GM12878 (cell line): ENCODE data around the gene NAALAD2. TPM values are rescaled to one million over a fixed set of nuclear protein-coding genes. Genes with fewer than 3 reads are reported as not detected.

Experiments used
- ATF3 ChIP-seq: IDR thresholded peaks from 2 replicates; pipeline ENCODE4 v1.6.1; 2011; ENCODE audit warnings: low read depth, mild to moderate bottlenecking, low read length, moderate library complexity, borderline replicate concordance; ENCODE audit errors: extremely low read depth
- BMI1 ChIP-seq: fragments of 450-650 bp; IDR thresholded peaks from 2 replicates; pipeline ENCODE4 v1.6.1; 2016; ENCODE audit warnings: mild to moderate bottlenecking, moderate library complexity, borderline replicate concordance
- BRCA1 ChIP-seq: IDR thresholded peaks from 2 replicates; pipeline ENCODE4 v1.6.1; 2011; ENCODE audit warnings: low read depth, low read length, improper control_type of control experiment
- CBFB ChIP-seq: IDR thresholded peaks from 2 replicates; pipeline ENCODE4 v1.6.1; 2016; ENCODE audit warnings: antibody characterized with exemption, low read depth
- CBX3 ChIP-seq: fragments of 200-600 bp; sonication (generic); IDR thresholded peaks from 2 replicates; pipeline ENCODE4 v1.6.1; 2016; ENCODE audit warnings: low read depth, borderline replicate concordance
- CHD4 ChIP-seq: fragments of 200-600 bp; sonication (generic); IDR thresholded peaks from 2 replicates; pipeline ENCODE4 v1.6.1; 2016; ENCODE audit warnings: mild to moderate bottlenecking
- DPF2 ChIP-seq: fragments of 450-650 bp; IDR thresholded peaks from 2 replicates; pipeline ENCODE4 v1.6.1; 2017; ENCODE audit warnings: mild to moderate bottlenecking
- E2F8 ChIP-seq: fragments of 450-650 bp; IDR thresholded peaks from 2 replicates; pipeline ENCODE4 v1.6.1; 2018; ENCODE audit warnings: mild to moderate bottlenecking, low read depth, moderate library complexity; ENCODE audit not compliant: partially characterized antibody
- EGR1 ChIP-seq, 2 experiments: IDR thresholded peaks; 1 replicate in 1 of 2; 2 replicates in 1 of 2; pipeline ENCODE4 v1.6.1; 2011 to 2012; ENCODE audit warnings: low read depth in 2 of 2, low read length in 2 of 2, borderline replicate concordance in 1 of 2, mild to moderate bottlenecking in 1 of 2, moderate library complexity in 1 of 2
- EZH2 ChIP-seq: IDR thresholded peaks from 2 replicates; pipeline ENCODE4 v1.6.1; 2012; ENCODE audit warnings: low read depth, mild to moderate bottlenecking, control low read depth, inconsistent platforms, low read length, borderline replicate concordance; ENCODE audit not compliant: control insufficient read depth
- FOXM1 ChIP-seq: IDR thresholded peaks from 2 replicates; pipeline ENCODE4 v1.6.1; 2012; ENCODE audit warnings: low read depth, mild to moderate bottlenecking, inconsistent platforms, low read length, moderate library complexity
- NFXL1 ChIP-seq: fragments of 450-650 bp; IDR thresholded peaks from 2 replicates; pipeline ENCODE4 v1.6.1; 2017; ENCODE audit warnings: antibody characterized with exemption, mild to moderate bottlenecking, borderline replicate concordance
- NFYA ChIP-seq: IDR thresholded peaks from 2 replicates; pipeline ENCODE4 v1.6.1; 2011; ENCODE audit warnings: low read depth, mild to moderate bottlenecking, low read length, improper control_type of control experiment, borderline replicate concordance
- NFYB ChIP-seq: IDR thresholded peaks from 2 replicates; pipeline ENCODE4 v1.6.1; 2011; ENCODE audit warnings: low read depth, mild to moderate bottlenecking, low read length, improper control_type of control experiment, moderate library complexity; ENCODE audit not compliant: insufficient read depth
- POLR2AphosphoS2 ChIP-seq: IDR thresholded peaks from 2 replicates; pipeline ENCODE4 v1.6.1; 2011; ENCODE audit warnings: low read depth, mild to moderate bottlenecking, low read length, improper control_type of control experiment, moderate library complexity
- RAD51 ChIP-seq: fragments of 450-650 bp; IDR thresholded peaks from 2 replicates; pipeline ENCODE4 v1.6.1; 2016; ENCODE audit warnings: moderate library complexity, mild to moderate bottlenecking, inconsistent platforms
- RCOR1 ChIP-seq: conservative IDR thresholded peaks from 2 replicates; pipeline ENCODE4 v1.6.1; 2012; ENCODE audit warnings: low read depth, low read length, improper control_type of control experiment
- SMARCA5 ChIP-seq: fragments of 450-650 bp; IDR thresholded peaks from 2 replicates; pipeline ENCODE4 v1.6.1; 2017; ENCODE audit warnings: mild to moderate bottlenecking
- SMC3 ChIP-seq: IDR thresholded peaks from 2 replicates; pipeline ENCODE4 v1.6.1; 2011; ENCODE audit warnings: low read length, improper control_type of control experiment, borderline replicate concordance
- SRF ChIP-seq, 2 experiments: IDR thresholded peaks; 2 replicates each; pipeline ENCODE4 v1.6.1; 2011; ENCODE audit warnings: low read depth in 2 of 2, low read length in 2 of 2, mild to moderate bottlenecking in 1 of 2, moderate library complexity in 1 of 2
- STAT3 ChIP-seq: IDR thresholded peaks from 2 replicates; pipeline ENCODE4 v1.6.1; 2011; ENCODE audit warnings: low read depth, low read length, improper control_type of control experiment
- SUZ12 ChIP-seq: fragments of 200-600 bp; sonication (generic); IDR thresholded peaks from one replicate; pipeline ENCODE4 v1.6.1; 2018; ENCODE audit warnings: antibody characterized with exemption, mild to moderate bottlenecking; ENCODE audit not compliant: unreplicated experiment
- USF1 ChIP-seq: IDR thresholded peaks from 2 replicates; pipeline ENCODE4 v1.6.1; 2011; ENCODE audit warnings: borderline replicate concordance, low read depth, mild to moderate bottlenecking, moderate library complexity, mixed read lengths, low read length; ENCODE audit not compliant: insufficient read depth; ENCODE audit errors: extremely low read length
- polyA plus RNA-seq, 11 experiments: library from polyadenylated mRNA; depleted of rRNA in 4 of 11; unstranded in 6 of 11; stranded (reverse) in 5 of 11; fragments of >200 nt; fragmentation: Nextera tagmentation in 4 of 11; fragmentation: Illumina TruSeq in 1 of 11; extraction: Ambion mirVana in 4 of 11; extraction: Trizol in 1 of 11; gene quantifications; 1 replicate in 1 of 11; 2 replicates in 10 of 11; pipeline versions ENCODE4 v1.2.1 to v1.2.3, GENCODE V29; 2011 to 2016; ENCODE audit warnings: inconsistent platforms in 2 of 11, missing spikeins in 2 of 11, low read depth in 1 of 11
- total RNA-seq, 4 experiments: library from RNA; depleted of rRNA in 3 of 4; stranded (reverse); fragments of >200 nt in 3 of 4; fragmentation: Illumina TruSeq in 1 of 4; extraction: Trizol in 1 of 4; gene quantifications; 2 replicates each; pipeline versions ENCODE4 v1.2.1 to v1.2.3, GENCODE V29; 2013 to 2021
- TF ChIP-seq, protein P1 (sequence below): IDR thresholded peaks from 2 replicates; pipeline ENCODE4 v1.6.1; 2012; ENCODE audit warnings: low read depth, low read length, improper control_type of control experiment
- TF ChIP-seq, protein P2 (sequence below): fragments of 150-350 bp; IDR thresholded peaks from 2 replicates; pipeline ENCODE4 v1.6.1; 2014; ENCODE audit warnings: mild to moderate bottlenecking, low read depth, low read length

The NAALAD2 gene
- total and polyA plus RNA-seq, 10 of the 15 experiments (the other 5 are each of a cell fraction or from before 2014, with no cell fraction given): 0.05 to 0.24 (median 0.11) TPM; not detected in 5

DNA sequence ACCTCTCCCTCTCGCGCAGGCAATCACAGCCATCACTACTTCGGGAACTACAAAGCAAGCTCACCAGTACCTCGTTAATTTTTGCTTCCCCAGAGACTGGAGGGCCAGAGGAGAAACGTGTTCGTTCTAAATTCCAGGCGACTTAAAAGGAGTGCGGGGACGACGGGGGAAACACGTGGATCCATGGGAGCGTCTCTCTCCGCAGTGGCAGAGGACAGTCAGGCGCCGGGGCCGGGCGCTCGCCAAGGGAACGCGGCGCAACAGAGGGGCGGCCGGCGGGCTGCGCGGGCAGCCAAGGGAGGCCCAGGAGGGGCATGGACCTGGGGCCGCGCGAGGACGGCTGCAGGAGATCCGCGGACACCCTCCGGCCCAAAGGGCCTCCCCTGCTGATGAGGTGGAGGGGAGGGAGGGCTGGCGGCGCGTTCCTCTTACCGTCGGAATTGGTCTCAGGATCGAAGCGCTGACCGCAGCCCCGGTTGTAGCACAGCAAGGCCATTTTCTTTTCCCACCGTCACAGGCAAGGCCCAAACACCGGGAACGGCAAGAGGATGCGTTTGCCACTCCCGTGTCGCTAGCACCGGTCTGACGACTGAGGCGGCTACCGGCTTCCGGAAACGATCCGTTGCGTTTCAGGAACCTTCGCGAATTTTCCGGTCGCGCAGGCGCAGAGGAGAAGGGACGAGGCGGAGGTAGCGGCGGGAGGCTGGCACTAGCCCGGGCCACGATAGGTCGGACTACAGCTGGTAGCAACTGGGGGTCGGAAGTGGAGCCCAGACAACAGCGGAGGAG, 88.2 kb downstream of the NAALAD2 start, which contains the start of gene CHORDC1 (continued):
- no peak for TF ChIP-seq RAD51
- no peak for TF ChIP-seq EZH2
- TF ChIP-seq ATF3: no peak
- peak; percentile 38; the same call in 1 of the 2 replicates for TF ChIP-seq POLR2AphosphoS2
- no peak for TF ChIP-seq NFYA
- TF ChIP-seq RCOR1: no peak
- TF ChIP-seq SMC3: no peak
- TF ChIP-seq NFXL1: no peak
- TF ChIP-seq, protein P1, sequence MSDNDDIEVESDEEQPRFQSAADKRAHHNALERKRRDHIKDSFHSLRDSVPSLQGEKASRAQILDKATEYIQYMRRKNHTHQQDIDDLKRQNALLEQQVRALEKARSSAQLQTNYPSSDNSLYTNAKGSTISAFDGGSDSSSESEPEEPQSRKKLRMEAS: no peak
- no peak for TF ChIP-seq NFYB
- no peak for TF ChIP-seq CBFB
- TF ChIP-seq BRCA1: no peak
- TF ChIP-seq STAT3: no peak
- TF ChIP-seq SMARCA5: 0 out of 2 replicates have a peak, but pooled peaks have one; percentile 68
- TF ChIP-seq, protein P2, sequence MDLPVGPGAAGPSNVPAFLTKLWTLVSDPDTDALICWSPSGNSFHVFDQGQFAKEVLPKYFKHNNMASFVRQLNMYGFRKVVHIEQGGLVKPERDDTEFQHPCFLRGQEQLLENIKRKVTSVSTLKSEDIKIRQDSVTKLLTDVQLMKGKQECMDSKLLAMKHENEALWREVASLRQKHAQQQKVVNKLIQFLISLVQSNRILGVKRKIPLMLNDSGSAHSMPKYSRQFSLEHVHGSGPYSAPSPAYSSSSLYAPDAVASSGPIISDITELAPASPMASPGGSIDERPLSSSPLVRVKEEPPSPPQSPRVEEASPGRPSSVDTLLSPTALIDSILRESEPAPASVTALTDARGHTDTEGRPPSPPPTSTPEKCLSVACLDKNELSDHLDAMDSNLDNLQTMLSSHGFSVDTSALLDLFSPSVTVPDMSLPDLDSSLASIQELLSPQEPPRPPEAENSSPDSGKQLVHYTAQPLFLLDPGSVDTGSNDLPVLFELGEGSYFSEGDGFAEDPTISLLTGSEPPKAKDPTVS: peak; percentile 99
- no peak for TF ChIP-seq CBX3
- TF ChIP-seq E2F8: no peak
- TF ChIP-seq CHD4: no peak
- no peak for TF ChIP-seq EGR1 (IDR thresholded peaks at IDR 0.05; ENCODE audit: borderline replicate concordance in 1 of 2, low read depth in 2 of 2, low read length in 2 of 2)
- no peak for TF ChIP-seq USF1
- TF ChIP-seq BMI1: no peak
- peak; percentile 43; the same call in 1 of the 2 replicates for TF ChIP-seq DPF2
- TF ChIP-seq FOXM1: no peak
- no peak for TF ChIP-seq SUZ12
- TF ChIP-seq SRF (IDR thresholded peaks at IDR 0.05; ENCODE audit: low read depth in 2 of 2, low read length in 2 of 2): no peak
